SK-N-SH (cell line): ENCODE measurements around the gene RASA3. TPM values are rescaled to one million over a fixed set of nuclear protein-coding genes. Genes with fewer than 3 reads are reported as not detected.

Source experiments
- CTCF ChIA-PET: fragments of 300-600, 350-600 bp; formaldehyde crosslinking; extraction: SDS; loops from one replicate; lab custom pipeline; 2021; lab: Yijun Ruan, JAX
- POLR2A ChIA-PET: fragments of 350-600 bp; sonication (Branson Sonifier 250); formaldehyde crosslinking; extraction: SDS; loops from one replicate; lab custom pipeline; 2020; ENCODE audit warnings: antibody characterized with exemption, inconsistent platforms; lab: Yijun Ruan, JAX
- DNase-seq: peaks from one replicate; pipeline ENCODE4 v3.0.0; 2012
- H2AFZ ChIP-seq: fragments of 200-600 bp; sonication (generic); 2 replicates; pipeline ENCODE4 v1.8.1; 2016; ENCODE audit warnings: antibody characterized with exemption, mild to moderate bottlenecking, low read depth
- H3F3A ChIP-seq: fragments of 200-600 bp; sonication (generic); replicated peaks from 2 replicates; pipeline ENCODE3; 2016; ENCODE audit warnings: antibody characterized with exemption, mild to moderate bottlenecking; ENCODE audit not compliant: insufficient read depth
- H3K27ac ChIP-seq, 2 experiments: fragments of 200-500 bp in 1 of 2; fragments of 200-600 bp in 1 of 2; sonication (Bioruptor generic) in 1 of 2; sonication (generic), shearing (Covaris generic) in 1 of 2; 2 replicates each; pipeline versions ENCODE4 v1.5.1 to v1.6.1; 2014 to 2016; ENCODE audit warnings: low read depth in 2 of 2, inconsistent platforms in 1 of 2, low read length in 1 of 2, mild to moderate bottlenecking in 1 of 2, mixed read lengths in 1 of 2
- H3K27me3 ChIP-seq: fragments of 200-600 bp; sonication (generic), shearing (Covaris generic); 2 replicates; pipeline ENCODE4 v1.6.1; 2016; ENCODE audit warnings: mixed run types; ENCODE audit not compliant: insufficient read depth
- H3K36me3 ChIP-seq, 2 experiments: fragments of 200-500 bp in 1 of 2; fragments of 200-600 bp in 1 of 2; sonication (Bioruptor generic) in 1 of 2; sonication (generic) in 1 of 2; replicated peaks in 1 of 2; 2 replicates each; pipeline versions ENCODE3 to v1.5.1; 2014 to 2016; ENCODE audit warnings: low read length in 1 of 2, mild to moderate bottlenecking in 1 of 2; ENCODE audit not compliant: insufficient read depth in 2 of 2, control insufficient read depth in 1 of 2
- H3K4me1 ChIP-seq, 2 experiments: fragments of 200-500 bp in 1 of 2; fragments of 200-600 bp in 1 of 2; sonication (Bioruptor generic) in 1 of 2; sonication (generic), shearing (Covaris generic) in 1 of 2; 2 replicates each; pipeline versions ENCODE4 v1.5.1 to v1.6.1; 2014 to 2016; ENCODE audit warnings: low read depth in 1 of 2, low read length in 1 of 2, mixed run types in 1 of 2; ENCODE audit not compliant: insufficient read depth in 2 of 2, control insufficient read depth in 1 of 2
- H3K4me2 ChIP-seq: fragments of 200-600 bp; sonication (generic), shearing (Covaris generic); 2 replicates; pipeline ENCODE4 v1.6.1; 2017; ENCODE audit warnings: mixed run types
- H3K4me3 ChIP-seq, 2 experiments: fragments of 200-500 bp in 1 of 2; fragments of 200-600 bp in 1 of 2; sonication (Bioruptor generic) in 1 of 2; sonication (generic), shearing (Covaris generic) in 1 of 2; 2 replicates each; pipeline versions ENCODE4 v1.5.1 to v1.8.1; 2014 to 2016; ENCODE audit warnings: low read depth in 2 of 2, inconsistent platforms in 1 of 2, low read length in 1 of 2, mild to moderate bottlenecking in 1 of 2, mixed read lengths in 1 of 2, moderate library complexity in 1 of 2
- H3K79me2 ChIP-seq: fragments of 200-600 bp; sonication (generic); 2 replicates; pipeline ENCODE4 v1.8.1; 2017; ENCODE audit warnings: mild to moderate bottlenecking; ENCODE audit not compliant: insufficient read depth
- H3K9ac ChIP-seq: fragments of 200-600 bp; sonication (generic); 2 replicates; pipeline ENCODE4 v1.6.1; 2017; ENCODE audit warnings: mixed run types
- H3K9me2 ChIP-seq: fragments of 200-600 bp; sonication (generic); 2 replicates; pipeline ENCODE4 v1.6.1; 2017; ENCODE audit warnings: mixed run types
- H3K9me3 ChIP-seq: fragments of 200-600 bp; sonication (generic); 2 replicates; pipeline ENCODE4 v1.6.1; 2017; ENCODE audit warnings: mixed run types, mild to moderate bottlenecking, moderate library complexity
- H4K20me1 ChIP-seq: fragments of 200-600 bp; sonication (generic); 2 replicates; pipeline ENCODE4 v1.6.1; 2017; ENCODE audit warnings: mild to moderate bottlenecking, mixed run types; ENCODE audit not compliant: insufficient read depth
- EZH2phosphoT487 ChIP-seq: fragments of 200-600 bp; sonication (generic); IDR thresholded peaks from 2 replicates; pipeline ENCODE4 v1.6.1; 2017; ENCODE audit warnings: low read depth, mixed run types, mild to moderate bottlenecking, antibody characterized with exemption, moderate library complexity, borderline replicate concordance
- FOXJ3 ChIP-seq: sonication (generic); formaldehyde crosslinking; IDR thresholded peaks from 2 replicates; pipeline ENCODE4 v1.5.1; 2020; ENCODE audit warnings: mild to moderate bottlenecking, missing genetic modification reagents
- GATA2 ChIP-seq: sonication (generic); formaldehyde crosslinking; IDR thresholded peaks from 2 replicates; pipeline ENCODE4 v1.5.0; 2020; ENCODE audit warnings: mild to moderate bottlenecking, missing genetic modification reagents
- MEF2A ChIP-seq: IDR thresholded peaks from 2 replicates; pipeline ENCODE4 v1.4.0; 2012; ENCODE audit warnings: low read depth, borderline replicate concordance
- NFIC ChIP-seq: IDR thresholded peaks from 2 replicates; pipeline ENCODE4 v1.4.0; 2012; ENCODE audit warnings: borderline replicate concordance
- NRF1 ChIP-seq: IDR thresholded peaks from 2 replicates; pipeline ENCODE4 v1.6.1; 2012; ENCODE audit warnings: low read depth, mild to moderate bottlenecking, low read length
- POLR2AphosphoS5 ChIP-seq: IDR thresholded peaks from 2 replicates; pipeline ENCODE4 v1.6.1; 2012; ENCODE audit warnings: low read depth, low read length
- RAD21 ChIP-seq: IDR thresholded peaks from 2 replicates; pipeline ENCODE4 v1.6.1; 2012; ENCODE audit warnings: mild to moderate bottlenecking, low read length
- RCOR1 ChIP-seq: fragments of 150-350 bp; IDR thresholded peaks from 2 replicates; pipeline ENCODE4 v1.6.1; 2017; ENCODE audit warnings: antibody characterized with exemption, low read length
- REST ChIP-seq: IDR thresholded peaks from 2 replicates; pipeline ENCODE4 v1.6.1; 2012; ENCODE audit warnings: mild to moderate bottlenecking, low read depth, low read length, moderate library complexity
- RXRA ChIP-seq: IDR thresholded peaks from 2 replicates; pipeline ENCODE4 v1.4.0; 2012; ENCODE audit warnings: low read depth, mild to moderate bottlenecking, borderline replicate concordance
- SIN3A ChIP-seq: IDR thresholded peaks from 2 replicates; pipeline ENCODE4 v1.6.1; 2012; ENCODE audit warnings: low read depth, mild to moderate bottlenecking, low read length, moderate library complexity, borderline replicate concordance
- SMC3 ChIP-seq: IDR thresholded peaks from 2 replicates; pipeline ENCODE4 v1.6.1; 2012; ENCODE audit warnings: low read depth, low read length, improper control_type of control experiment
- TCF12 ChIP-seq: IDR thresholded peaks from 2 replicates; pipeline ENCODE4 v1.4.0; 2012
- YY1 ChIP-seq: IDR thresholded peaks from 2 replicates; pipeline ENCODE4 v1.4.0; 2012; ENCODE audit warnings: low read depth, mild to moderate bottlenecking
- ZBTB33 ChIP-seq: IDR thresholded peaks from 2 replicates; pipeline ENCODE4 v1.4.0; 2012; ENCODE audit warnings: low read depth, borderline replicate concordance
- WGBS: methylation state at CpG from one replicate; pipeline ENCODE4 v1.1.6; 2017; ENCODE audit warnings: low lambda C conversion rate; 5-methylcytosine and 5-hydroxymethylcytosine counted together
- polyA plus RNA-seq, 3 experiments: library from polyadenylated mRNA; depleted of rRNA; stranded (reverse); fragments of >200 nt; gene quantifications; 2 replicates each; pipeline ENCODE4 v1.2.3, GENCODE V29; 2012
- TF ChIP-seq, protein P1 (sequence below): fragments of 200-600 bp; sonication (generic); IDR thresholded peaks from 2 replicates; pipeline ENCODE4 v1.6.1; 2017; ENCODE audit warnings: antibody characterized with exemption, mild to moderate bottlenecking, moderate library complexity

The RASA3 gene
- polyA plus RNA-seq, 1 of the 3 experiments (the other 2 are of a cell fraction), result 25.1 TPM

GRCh38 chr13:114053026-114053425 lies 79.4 kb downstream of the RASA3 start:
- CTCF ChIA-PET, result no interaction called here
- H3K36me3 ChIP-seq, result peaks cover 8 to 33% of the 10 kb centered on the region in 2 experiments
- 86% methylated on average over 8 of the region's 14 CpGs for WGBS
- H3K9ac ChIP-seq, result no peak overlapping the region
- H3K27ac ChIP-seq, result no peak overlapping the region; a peak in 1 of 4 replicates
- H3K9me2 ChIP-seq, result no peaks in the 10 kb centered on the region
- peaks cover 19% of the 10 kb centered on the region for H4K20me1 ChIP-seq
- no peaks in the 10 kb centered on the region for H3K9me3 ChIP-seq
- no peaks in the 10 kb centered on the region for H3K27me3 ChIP-seq
- peaks cover 86% of the 10 kb centered on the region for H3K79me2 ChIP-seq
- POLR2A ChIA-PET, result no interaction called here
- no peak overlapping the region for H3K4me3 ChIP-seq
- H3F3A ChIP-seq, result peaks cover 4% of the 10 kb centered on the region
- peak overlapping the region; percentile 54 for H3K4me2 ChIP-seq
- peaks cover 2 to 10% of the 10 kb centered on the region in 2 experiments; a peak in 2 of 4 replicates for H3K4me1 ChIP-seq
- H2AFZ ChIP-seq, result no peak overlapping the region
- TF ChIP-seq, protein P1, sequence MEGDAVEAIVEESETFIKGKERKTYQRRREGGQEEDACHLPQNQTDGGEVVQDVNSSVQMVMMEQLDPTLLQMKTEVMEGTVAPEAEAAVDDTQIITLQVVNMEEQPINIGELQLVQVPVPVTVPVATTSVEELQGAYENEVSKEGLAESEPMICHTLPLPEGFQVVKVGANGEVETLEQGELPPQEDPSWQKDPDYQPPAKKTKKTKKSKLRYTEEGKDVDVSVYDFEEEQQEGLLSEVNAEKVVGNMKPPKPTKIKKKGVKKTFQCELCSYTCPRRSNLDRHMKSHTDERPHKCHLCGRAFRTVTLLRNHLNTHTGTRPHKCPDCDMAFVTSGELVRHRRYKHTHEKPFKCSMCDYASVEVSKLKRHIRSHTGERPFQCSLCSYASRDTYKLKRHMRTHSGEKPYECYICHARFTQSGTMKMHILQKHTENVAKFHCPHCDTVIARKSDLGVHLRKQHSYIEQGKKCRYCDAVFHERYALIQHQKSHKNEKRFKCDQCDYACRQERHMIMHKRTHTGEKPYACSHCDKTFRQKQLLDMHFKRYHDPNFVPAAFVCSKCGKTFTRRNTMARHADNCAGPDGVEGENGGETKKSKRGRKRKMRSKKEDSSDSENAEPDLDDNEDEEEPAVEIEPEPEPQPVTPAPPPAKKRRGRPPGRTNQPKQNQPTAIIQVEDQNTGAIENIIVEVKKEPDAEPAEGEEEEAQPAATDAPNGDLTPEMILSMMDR, result no peak
- TF ChIP-seq TCF12 (no peak), RCOR1 (no peak), SIN3A (no peak), EZH2phosphoT487 (no peak), FOXJ3 (CRISPR knock-in tag) (no peak), REST (no peak), RAD21 (no peak), YY1 (no peak), ZBTB33 (no peak), NFIC (no peak), SMC3 (no peak), MEF2A (no peak), POLR2AphosphoS5 (no peak), RXRA (no peak), NRF1 (no peak), GATA2 (no peak)
- no peak for DNase-seq
